SU-DHL-6 (cell line): ENCODE data around the gene TIPARP.
"Not testable (repeated sequence)": the region's sequence is repeated elsewhere in the genome, so short reads cannot be mapped to it uniquely, and the experiment has no call there.

Experiments used
- H2AFZ ChIP-seq: fragments of 200-600 bp; sonication (generic); 2 replicates; pipeline ENCODE4 v1.6.1; 2014; ENCODE audit warnings: low read depth, mild to moderate bottlenecking, moderate library complexity, mixed read lengths, antibody characterized with exemption, low read length; ENCODE audit not compliant: severe bottlenecking
- H3F3A ChIP-seq: fragments of 200-600 bp; shearing (Covaris generic); 2 replicates; pipeline ENCODE4 v1.6.0; 2016; ENCODE audit warnings: antibody characterized with exemption, mild to moderate bottlenecking; ENCODE audit not compliant: insufficient read depth
- H3K27ac ChIP-seq: fragments of 200-600 bp; sonication (generic); 2 replicates; pipeline ENCODE4 v1.5.1; 2016; ENCODE audit warnings: low read depth, mild to moderate bottlenecking, low read length, moderate library complexity, mixed read lengths
- H3K27me3 ChIP-seq: fragments of 200-600 bp; sonication (generic), shearing (Covaris generic); 2 replicates; pipeline ENCODE4 v1.6.0; 2014; ENCODE audit warnings: mild to moderate bottlenecking, low read length
- H3K36me3 ChIP-seq: fragments of 200-600 bp; sonication (generic); 2 replicates; pipeline ENCODE4 v1.6.1; 2014; ENCODE audit warnings: mild to moderate bottlenecking, low read length, mixed read lengths
- H3K4me2 ChIP-seq: fragments of 300-600, 200-600 bp; shearing (Covaris generic), sonication (generic); 2 replicates; pipeline ENCODE4 v1.6.0; 2014; ENCODE audit warnings: low read length, low read depth, mild to moderate bottlenecking; ENCODE audit not compliant: poor library complexity, severe bottlenecking
- H3K4me3 ChIP-seq: fragments of 200-600 bp; sonication (generic); 2 replicates; pipeline ENCODE4 v1.5.1; 2014; ENCODE audit warnings: antibody characterized with exemption, low read length, mild to moderate bottlenecking, mixed read lengths; ENCODE audit not compliant: insufficient read depth, poor library complexity, severe bottlenecking
- H3K79me2 ChIP-seq: fragments of 200-600 bp; sonication (generic); 2 replicates; pipeline ENCODE4 v1.6.1; 2014; ENCODE audit warnings: mild to moderate bottlenecking, low read length, moderate library complexity; ENCODE audit not compliant: insufficient read depth
- H3K9ac ChIP-seq: fragments of 200-600 bp; sonication (generic); 2 replicates; pipeline ENCODE4 v1.7.0; 2014; ENCODE audit warnings: mild to moderate bottlenecking, low read length
- H3K9me2 ChIP-seq: fragments of 200-600 bp; sonication (generic); replicated peaks from 2 replicates; pipeline ENCODE4 v1.6.1; 2014; ENCODE audit warnings: low read length; ENCODE audit not compliant: insufficient read depth
- H3K9me3 ChIP-seq: fragments of 200-600 bp; sonication (generic); 2 replicates; pipeline ENCODE4 v1.6.1; 2014; ENCODE audit warnings: low read length, mixed read lengths; ENCODE audit not compliant: insufficient read depth
- H4K20me1 ChIP-seq: fragments of 200-600 bp; sonication (generic); 2 replicates; pipeline ENCODE4 v1.6.1; 2014; ENCODE audit warnings: low read depth, mild to moderate bottlenecking, antibody characterized with exemption, low read length, moderate library complexity, mixed read lengths
- CTCF ChIP-seq: fragments of 200-600 bp; sonication (generic); IDR thresholded peaks from one replicate; pipeline ENCODE4 v1.5.1; 2017; ENCODE audit warnings: antibody characterized with exemption, mild to moderate bottlenecking, low read length, moderate library complexity; ENCODE audit not compliant: insufficient read depth, poor library complexity, severe bottlenecking
- EZH2phosphoT487 ChIP-seq: fragments of 200-600 bp; sonication (generic), shearing (Covaris generic); conservative IDR thresholded peaks from 2 replicates; pipeline ENCODE4 v1.6.1; 2018; ENCODE audit warnings: mild to moderate bottlenecking, antibody characterized with exemption, low read length, moderate library complexity, mixed read lengths

TIPARP gene

DNA sequence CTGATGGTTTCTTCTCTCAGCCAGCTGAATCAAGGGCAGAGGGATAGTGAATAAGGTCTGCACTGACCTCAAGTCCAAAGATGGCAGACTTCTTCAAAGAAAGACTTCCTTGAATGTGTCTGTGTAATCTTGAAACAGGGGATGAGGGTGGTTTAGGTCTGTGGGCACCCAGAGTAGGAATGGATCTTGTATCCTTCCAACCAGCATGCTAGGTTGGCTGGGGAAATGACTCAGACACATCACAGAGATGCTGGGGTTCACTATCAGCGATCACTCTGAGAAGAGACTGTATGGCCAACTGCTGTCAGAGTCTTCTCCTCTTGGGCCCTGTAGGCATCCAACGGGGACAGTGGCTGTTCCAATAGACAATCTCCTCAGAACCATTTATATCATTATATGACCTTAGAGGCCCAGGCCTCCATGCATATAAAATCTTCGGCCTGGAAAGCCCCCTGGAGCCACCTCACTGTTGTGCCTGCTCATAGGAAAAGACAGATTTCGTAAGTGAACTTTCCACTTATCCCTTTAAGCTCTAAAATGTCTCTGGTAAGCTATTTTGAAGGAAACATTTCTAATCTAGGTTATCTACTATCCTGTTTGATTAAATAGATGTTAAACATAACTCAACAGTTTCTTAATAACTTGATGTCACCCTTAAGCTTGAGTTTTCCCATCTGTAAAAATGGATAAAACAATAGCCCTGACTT is 58.5 kb downstream of the TIPARP start:
- Histone ChIP-seq H3K4me3 (no peak overlapping the region), H3K4me2 (no peak overlapping the region), H3K27ac (no peak overlapping the region), H3K79me2 (no peaks in the 10 kb centered on the region), H3K9me3 (no peaks in the 10 kb centered on the region), H3K9ac (no peak overlapping the region), H2AFZ (no peak overlapping the region), H4K20me1 (no peaks in the 10 kb centered on the region), H3F3A (no peaks in the 10 kb centered on the region), H3K27me3 (no peaks in the 10 kb centered on the region), H3K9me2 (no peaks in the 10 kb centered on the region), H3K36me3 (no peaks in the 10 kb centered on the region)
- TF ChIP-seq CTCF (no peak), EZH2phosphoT487 (no peak)

- not testable (repeated sequence) for H3K27me3 ChIP-seq, H3K27ac ChIP-seq, H3K9ac ChIP-seq, H3K4me3 ChIP-seq, H3K36me3 ChIP-seq, H3K9me3 ChIP-seq, H3K9me2 ChIP-seq, H4K20me1 ChIP-seq, H3K79me2 ChIP-seq, H2AFZ ChIP-seq, H3K4me2 ChIP-seq, H3F3A ChIP-seq
These were observed 60.3 kb downstream of the TIPARP start for GRCh38 chr3:156734661-156735060.

DNA sequence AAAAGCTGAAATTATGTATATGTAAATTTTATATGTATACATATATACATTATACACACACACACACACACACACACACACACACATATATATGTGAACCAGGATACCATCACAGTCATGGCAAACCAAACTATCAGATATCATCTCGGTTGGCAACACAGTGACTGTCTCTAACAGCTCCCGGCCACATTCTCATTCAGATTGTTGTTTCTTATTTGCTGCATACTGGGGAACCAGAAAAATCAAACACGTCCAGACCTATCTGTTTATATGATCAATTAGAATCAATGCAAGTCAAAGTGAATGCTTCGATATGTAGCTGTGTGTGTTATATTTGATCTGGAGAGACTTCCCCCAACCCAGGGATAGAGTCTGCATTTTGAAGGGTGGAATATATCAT is 61.1 kb downstream of the TIPARP start:
- H3K4me3 ChIP-seq = no peak overlapping the region
- H3F3A ChIP-seq = no peaks in the 10 kb centered on the region
- H3K9ac ChIP-seq = no peak overlapping the region
- H3K27me3 ChIP-seq = no peaks in the 10 kb centered on the region
- H3K9me2 ChIP-seq = no peaks in the 10 kb centered on the region
- H2AFZ ChIP-seq = no peak overlapping the region
- H3K4me2 ChIP-seq = no peak overlapping the region
- H4K20me1 ChIP-seq = no peaks in the 10 kb centered on the region
- no peaks in the 10 kb centered on the region for H3K79me2 ChIP-seq
- TF ChIP-seq EZH2phosphoT487 = no peak
- no peak for TF ChIP-seq CTCF
- no peak overlapping the region for H3K27ac ChIP-seq
- no peaks in the 10 kb centered on the region for H3K9me3 ChIP-seq
- no peaks in the 10 kb centered on the region for H3K36me3 ChIP-seq

DNA sequence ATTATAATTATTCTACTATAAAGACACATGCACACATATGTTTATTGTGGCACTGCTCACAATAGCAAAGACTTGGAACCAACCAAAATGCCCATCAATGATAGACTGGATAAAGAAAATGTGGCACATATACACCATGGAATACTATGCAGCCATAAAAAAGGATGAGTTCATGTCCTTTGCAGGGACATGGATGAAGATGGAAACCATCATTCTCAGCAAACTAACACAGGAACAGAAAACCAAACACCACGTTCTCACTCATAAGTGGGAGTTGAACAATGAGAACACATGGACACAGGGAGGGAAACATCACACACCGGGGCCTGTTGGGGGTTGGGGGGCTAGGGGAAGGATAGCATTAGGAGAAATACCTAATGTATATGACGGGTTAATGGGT is 62.7 kb downstream of the TIPARP start:
- not testable (repeated sequence) for H3K4me3 ChIP-seq, H3K36me3 ChIP-seq, H3K9ac ChIP-seq, H3F3A ChIP-seq, H3K4me2 ChIP-seq, H3K9me3 ChIP-seq, H2AFZ ChIP-seq, H3K9me2 ChIP-seq, H3K27me3 ChIP-seq, H3K79me2 ChIP-seq, H4K20me1 ChIP-seq, H3K27ac ChIP-seq
